ENCODE data around the gene UCKL1.

DNA sequence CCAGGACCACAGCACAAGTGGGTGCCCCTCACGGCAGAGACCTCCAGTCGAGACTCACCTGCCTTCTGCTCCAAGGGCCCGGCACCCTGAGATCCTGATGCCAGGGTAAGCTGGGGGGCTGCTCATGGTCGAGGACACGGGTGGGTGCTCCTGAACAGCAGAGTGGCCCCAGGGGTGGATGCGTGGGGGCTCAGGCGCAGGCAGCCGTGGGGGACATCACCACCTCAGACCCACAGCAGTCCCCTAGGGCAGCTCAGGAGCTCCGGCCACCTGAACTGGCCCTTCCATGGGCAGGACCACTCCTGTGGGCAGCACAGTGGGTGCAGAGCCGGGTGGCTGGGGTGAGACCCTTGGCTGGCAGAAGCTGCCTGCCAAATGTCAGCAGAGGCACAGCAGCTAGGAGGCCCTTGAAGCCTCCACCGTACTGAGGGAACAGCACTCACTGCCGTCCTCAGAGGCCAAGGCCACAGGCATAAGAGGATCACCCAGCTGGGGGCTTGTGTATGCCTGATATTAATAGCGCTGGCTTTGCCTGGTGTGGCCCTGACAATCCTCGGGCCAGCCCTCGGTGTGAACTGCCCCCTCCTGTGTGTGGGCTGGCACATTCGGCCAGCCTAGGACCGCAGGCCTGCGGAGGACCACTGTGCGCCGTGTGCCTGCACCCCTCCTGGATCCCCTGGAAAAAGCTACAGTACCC lies 5.4 kb downstream of the UCKL1 start:
- TF ChIP-seq POLR2A (IDR thresholded peaks at IDR 0.05; ENCODE audit: low read depth) (no peak), EP300 (IDR thresholded peaks at IDR 0.05) (no peak)
- TF ChIP-seq, protein P1, sequence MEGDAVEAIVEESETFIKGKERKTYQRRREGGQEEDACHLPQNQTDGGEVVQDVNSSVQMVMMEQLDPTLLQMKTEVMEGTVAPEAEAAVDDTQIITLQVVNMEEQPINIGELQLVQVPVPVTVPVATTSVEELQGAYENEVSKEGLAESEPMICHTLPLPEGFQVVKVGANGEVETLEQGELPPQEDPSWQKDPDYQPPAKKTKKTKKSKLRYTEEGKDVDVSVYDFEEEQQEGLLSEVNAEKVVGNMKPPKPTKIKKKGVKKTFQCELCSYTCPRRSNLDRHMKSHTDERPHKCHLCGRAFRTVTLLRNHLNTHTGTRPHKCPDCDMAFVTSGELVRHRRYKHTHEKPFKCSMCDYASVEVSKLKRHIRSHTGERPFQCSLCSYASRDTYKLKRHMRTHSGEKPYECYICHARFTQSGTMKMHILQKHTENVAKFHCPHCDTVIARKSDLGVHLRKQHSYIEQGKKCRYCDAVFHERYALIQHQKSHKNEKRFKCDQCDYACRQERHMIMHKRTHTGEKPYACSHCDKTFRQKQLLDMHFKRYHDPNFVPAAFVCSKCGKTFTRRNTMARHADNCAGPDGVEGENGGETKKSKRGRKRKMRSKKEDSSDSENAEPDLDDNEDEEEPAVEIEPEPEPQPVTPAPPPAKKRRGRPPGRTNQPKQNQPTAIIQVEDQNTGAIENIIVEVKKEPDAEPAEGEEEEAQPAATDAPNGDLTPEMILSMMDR (IDR thresholded peaks at IDR 0.05): no peak
